ENCODE data around the gene CAB39.

CAB39 gene

DNA sequence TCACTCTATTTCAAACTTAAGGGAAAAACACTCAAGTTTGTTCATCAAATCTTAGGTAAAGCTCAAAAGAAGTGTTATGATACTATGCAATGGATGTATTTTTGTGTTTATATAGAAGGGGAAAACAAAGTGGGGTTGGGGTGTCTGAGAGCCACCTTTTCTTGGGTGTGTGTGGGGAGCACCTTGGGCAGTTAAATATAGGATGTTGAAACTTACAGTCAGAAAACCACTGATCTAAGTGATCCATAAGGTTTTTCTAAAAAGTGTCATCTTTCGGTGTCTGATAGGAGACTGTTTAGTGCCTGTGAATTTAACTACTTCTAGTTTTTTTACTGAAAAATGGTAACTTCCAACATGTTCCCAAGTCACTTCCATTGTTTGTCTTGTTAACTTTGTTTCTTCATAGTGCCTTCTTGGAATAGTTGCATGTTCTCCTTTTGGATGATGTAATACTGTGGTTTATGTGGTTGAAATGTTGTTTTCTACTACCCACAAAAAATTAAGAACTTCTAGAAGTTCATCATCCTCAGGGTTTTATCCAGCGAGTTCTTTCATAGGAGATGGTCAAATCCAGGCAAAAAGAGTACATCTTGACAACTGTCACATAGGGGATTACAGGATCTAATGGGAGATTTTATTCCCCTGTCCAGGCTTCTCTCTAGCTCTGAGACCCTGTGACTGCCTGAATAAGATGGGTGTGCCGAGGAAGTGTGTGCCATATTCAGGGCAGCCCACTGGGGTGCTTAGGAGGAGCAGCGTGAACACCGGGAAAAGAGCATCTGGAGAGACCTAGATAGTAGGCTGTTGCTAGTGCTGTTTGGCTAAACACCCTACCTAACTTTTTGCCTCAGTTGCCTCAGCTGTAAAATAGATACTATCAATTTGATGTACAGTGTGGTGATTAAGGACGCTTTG lies 46.2 kb downstream of the CAB39 start:
- no peak for DNase-seq

DNA sequence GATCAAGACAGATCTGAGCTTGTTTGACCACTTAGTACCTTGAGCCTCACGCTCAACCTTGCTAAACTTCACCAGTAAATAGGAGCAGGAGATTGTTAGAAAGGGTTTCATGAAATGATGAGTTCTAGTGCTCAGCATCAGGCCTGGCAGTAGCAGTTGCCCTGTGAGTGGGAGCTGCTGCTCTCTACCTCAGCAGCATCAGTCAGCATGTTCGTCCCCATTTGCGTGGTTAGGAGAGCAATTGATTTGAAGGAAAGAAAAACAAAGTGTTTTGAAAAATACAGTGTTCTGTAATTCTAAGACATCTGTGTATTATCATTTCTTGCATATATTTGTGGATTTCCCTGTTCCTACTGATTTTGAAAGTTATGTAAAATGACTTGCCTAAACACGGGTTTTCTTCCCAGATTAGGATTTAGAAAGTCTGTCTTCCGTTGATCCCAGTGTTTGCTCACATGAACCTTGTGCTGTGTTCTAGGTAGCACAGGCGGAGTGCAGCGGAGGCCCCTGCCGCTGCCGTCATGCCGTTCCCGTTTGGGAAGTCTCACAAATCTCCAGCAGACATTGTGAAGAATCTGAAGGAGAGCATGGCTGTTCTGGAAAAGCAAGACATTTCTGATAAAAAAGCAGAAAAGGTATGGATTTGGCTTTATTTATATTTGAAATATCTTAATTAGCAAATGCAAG lies 47.0 kb downstream of the CAB39 start:
- no peak for DNase-seq

DNA sequence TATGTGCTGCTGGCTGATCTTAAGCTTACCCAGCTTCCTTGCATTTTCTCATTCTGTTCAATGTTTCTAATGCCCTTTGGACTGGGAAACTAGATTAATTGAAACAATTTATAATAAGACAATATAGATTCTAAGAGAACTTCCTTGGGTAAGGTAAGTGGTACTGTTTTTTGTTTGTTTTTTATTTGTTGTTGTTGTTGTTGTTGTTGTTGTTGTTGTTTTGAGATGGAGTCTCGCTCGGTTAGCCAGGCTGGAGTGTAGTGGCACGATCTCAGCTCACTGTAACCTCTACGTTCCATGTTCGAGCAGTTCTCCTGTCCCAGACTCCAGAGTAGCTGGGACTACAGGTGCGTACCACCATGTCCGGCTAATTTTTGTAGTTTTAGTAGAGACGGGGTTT lies 49.1 kb downstream of the CAB39 start:
- no peak for DNase-seq

DNA sequence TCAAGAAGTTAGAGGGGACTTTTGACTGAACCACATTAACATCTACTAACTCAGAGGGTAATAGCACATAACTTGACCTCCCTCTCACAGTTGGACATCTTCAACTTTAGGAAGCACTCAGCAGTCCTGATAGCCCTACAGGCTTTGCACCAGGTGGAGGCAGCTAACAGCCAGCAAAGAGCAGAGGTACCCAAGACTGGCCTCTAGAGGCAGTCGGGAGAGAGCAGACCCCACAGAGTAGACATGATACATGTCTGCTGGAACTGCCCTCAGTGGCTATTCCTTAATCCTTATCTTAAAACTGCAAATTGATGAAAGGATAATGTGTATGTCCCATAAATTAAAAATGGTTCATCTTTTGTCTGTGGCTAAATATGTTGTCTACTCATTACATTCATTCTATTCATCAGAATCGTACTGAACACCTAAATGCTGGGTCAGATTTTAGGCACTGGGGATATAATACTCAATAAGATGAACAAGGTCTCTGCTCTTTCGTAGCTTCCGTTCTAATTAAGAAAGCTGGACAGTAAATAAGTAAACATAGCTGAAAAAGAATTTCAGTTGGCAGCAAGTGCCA lies 49.8 kb downstream of the CAB39 start:
- peak in 1 of 2 experiments; percentile 19 for DNase-seq

DNA sequence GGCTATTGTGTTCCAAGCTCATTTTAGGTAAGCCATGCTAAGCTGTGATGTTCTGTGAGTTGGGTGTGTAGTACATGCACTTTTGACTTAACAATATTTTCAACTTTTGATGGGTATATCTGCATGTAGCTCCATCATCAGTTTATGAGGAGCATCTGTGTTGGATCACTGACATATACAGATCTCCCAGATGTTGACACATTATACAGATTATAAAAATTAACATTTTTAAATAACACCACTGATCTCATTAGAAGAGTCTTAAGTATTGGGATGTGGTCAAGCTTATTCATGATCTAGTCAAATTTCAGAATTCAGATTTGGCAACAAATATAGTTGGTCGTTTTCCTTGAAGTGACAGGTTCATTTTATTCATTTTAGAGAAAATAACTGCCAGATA lies 51.7 kb downstream of the CAB39 start:
- DNase-seq: no peak

DNA sequence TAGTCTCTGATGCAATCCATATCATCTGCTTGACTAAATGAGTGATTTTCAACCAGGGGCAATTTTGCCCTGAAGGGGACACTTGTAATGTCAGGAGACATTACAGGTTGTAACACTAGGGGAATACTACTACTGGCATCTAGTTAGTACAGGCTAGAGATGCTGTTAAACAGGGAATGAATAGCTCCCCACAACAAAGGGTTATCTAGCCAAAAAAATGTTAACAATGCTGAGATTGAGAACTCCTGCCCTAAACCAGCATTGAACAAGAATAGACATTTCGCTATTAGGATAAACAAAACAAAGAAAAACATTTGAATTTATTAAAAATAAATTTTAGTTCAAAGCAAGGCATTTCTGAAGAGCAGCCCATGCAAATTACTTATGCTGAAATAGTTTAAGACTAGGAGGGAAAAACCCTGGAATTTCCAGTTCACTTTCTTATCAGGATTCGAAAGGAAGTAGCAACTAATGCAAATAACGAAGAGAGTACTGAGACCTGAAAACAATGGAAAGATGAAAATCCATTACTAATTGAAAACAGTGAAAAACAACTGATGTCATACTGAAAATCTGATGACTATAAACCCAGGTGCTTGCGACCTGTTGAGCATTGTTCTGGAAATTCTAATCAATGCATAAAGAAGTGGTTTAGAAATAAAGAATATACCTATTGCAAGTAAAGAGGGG lies 53.1 kb downstream of the CAB39 start:
- no peak for DNase-seq

DNA sequence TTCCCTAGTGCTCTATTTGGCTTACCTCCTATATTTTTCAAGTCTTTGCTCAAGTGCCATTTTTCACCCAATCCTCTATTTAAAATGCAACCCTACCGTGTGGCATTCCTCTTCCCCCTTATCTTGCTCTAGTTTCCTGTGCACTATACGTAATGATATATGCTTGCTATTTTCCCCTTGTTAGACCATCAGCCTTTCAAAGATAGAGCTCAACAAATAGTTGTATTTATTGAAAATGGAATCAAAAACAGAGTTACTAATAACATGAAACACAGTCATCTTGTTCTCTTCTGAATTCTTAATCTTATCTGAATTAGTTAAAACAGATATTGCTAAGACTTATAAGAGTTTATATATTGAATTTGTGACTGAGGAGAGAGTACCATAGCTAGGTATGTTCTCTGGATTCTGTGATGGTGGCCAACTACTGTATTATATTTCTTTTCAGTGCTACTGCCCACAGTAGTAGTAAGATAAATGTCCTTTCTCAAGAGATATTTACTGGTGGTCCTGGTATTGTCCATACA lies 55.3 kb downstream of the CAB39 start:
- DNase-seq: no peak

DNA sequence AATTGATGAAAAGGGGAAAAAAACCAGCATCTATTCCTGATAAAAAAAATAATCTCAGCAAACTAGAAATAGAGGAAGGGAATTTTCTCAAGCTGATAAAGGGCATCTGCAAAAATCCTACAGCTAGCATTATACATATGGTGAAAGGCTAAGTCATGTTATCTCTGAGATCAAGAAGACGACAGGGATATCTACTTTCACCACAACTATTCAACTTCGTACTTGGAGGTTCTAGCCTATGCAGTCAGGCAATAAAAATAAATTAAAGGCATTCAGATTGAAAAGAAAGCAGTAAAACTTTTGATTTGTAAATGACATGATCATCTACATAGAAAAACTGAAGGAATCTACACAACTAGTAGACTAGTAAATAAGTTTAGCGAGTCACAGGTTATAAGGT lies 58.2 kb downstream of the CAB39 start:
- no peak for DNase-seq

DNA sequence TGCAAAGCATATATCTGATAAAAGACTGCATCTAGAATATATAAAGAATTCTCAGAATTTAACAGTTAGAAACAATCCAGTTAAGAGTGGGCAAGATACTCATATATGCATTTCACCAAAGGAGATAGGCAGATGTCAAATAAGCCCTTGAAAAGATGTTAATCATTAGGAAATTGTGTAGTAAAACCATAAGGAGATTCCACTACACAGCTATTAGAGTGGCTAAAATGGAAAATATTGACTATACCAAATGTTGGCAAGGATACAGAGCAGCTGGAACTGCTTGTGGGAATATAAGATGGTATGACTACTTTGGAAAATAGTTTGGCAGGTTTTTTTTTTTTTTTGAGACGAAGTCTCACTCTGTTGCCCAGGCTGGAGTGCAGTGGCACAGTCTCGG lies 59.5 kb downstream of the CAB39 start:
- no peak for DNase-seq

DNA sequence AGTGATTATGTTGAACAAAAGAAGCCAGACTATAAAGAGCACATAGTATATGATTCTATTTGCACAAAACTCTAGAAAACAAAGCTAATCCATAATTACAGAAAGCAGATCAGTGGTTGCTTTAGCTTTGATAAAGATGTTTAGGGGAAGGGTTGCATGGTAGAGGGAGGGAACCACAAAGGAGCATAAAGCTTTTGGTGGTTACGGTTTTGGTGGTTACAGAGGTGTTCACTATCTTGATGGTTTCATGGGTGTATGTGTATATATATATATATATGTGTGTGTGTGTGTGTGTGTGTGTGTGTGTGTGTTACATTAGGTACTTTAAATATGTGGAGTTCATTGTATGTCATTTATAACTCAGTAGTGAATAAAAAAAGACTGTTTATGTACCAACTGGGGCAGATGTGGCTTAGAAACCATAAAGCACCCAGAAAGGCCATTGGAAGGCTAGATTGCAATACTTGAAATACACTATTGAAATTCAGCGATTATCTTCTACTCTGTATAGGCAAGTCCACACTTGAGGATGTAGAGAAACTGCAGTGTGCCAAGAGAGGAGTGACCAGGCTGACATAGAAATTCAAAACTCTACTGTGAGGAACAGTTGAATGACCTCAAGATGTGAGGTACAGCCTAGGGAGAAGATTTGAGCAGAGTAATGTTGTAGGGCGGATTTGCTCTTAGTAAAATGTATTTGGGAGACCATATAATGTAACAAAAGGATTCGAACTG lies 60.6 kb downstream of the CAB39 start:
- DNase-seq: no peak

DNA sequence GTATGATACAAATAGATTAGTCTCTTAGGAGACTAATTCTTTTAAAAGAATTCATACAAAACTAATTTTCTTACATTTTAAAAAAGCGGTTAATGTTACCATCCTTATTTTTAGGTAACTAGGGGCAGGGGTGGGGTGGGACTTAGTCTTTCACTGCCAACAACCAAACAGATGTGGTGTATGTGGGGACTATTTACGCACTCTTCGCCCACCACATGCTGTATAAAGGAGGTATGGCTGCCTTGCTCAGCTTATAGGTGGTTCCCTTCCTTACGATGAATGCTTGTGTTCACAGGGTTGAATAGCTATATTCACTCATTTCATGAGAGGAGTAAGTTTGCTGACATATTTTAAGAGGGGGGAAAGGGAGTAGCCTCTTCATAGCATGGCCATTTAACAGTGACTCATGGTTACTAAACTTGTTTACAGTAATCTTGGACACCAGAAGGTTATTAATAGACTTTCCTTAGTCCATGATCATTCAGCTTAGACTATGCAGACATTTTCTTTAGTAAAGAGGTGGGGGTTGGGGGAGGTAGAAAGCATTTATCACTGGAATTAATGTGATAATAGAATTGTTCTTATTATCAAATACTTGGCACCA lies 61.8 kb downstream of the CAB39 start:
- no peak for DNase-seq

DNA sequence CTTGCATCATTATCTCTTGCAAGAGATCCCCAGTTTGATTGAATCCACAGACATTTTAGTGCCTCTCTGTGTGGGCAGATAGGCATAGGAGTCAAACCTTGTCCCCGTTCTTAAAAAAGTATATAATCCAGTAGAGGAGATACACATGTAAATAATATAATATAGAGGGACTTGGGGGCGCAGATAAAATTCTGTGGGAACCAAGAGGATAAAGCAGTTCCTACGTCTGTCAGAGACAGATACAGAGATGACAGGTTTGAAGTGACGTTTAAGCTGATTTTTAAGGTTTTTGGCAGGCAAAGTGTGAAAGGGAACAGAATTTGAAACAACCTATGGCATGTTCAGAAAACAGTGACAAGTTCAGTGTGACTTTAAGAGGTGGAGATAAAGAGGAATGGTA lies 63.1 kb downstream of the CAB39 start:
- DNase-seq: no peak

DNA sequence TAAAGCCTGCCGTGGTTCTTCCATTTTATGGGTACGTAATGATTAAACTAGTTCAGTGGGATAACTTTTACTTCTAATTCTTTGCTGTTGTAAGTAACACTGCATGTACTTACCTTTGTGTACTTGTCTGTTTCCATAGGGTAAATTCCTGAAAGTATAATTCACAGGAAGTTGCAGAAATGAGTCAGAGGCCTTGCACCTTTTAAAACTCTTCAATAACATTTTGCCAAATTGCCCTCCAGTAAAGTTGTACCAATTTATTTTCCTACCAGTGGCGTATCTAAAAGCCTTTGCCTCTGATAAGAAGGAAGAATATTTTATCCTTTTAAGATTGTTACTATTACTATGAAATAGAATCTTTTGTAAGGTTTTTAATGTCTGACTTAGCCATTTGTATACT lies 65.1 kb downstream of the CAB39 start:
- DNase-seq: no peak

DNA sequence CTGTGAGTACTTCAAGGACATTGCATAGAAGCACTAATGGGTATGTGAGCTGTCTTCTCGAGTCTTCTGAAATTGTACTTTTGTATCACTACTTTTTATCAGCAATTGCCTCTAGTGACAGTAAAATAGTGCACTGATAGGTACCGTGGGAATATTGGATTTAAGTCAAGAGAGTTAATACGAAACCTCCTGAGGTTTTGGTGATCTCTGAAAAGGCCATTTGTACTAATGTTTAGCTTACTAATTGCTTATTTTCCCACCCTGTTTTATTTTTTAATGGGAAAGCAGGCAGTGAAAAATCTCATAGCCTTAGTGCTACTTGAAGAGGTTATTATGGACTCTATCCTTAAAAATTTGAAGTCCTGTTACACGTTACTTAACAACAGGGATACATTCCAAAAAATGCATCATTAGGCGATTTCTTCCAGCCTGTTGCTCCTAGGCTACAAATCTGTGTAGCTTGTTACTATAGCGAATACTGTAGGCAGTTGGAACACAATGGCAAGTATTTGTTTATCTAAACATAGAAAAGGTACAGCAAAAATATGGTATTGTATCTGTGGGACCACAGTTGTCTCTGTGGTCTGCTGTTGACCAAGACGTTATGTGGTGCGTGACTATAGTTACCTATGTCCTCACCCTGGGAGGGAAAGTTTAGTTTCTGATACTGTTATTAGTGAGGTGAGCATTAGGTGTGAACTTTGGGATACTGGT lies 65.9 kb downstream of the CAB39 start:
- no peak for DNase-seq

DNA sequence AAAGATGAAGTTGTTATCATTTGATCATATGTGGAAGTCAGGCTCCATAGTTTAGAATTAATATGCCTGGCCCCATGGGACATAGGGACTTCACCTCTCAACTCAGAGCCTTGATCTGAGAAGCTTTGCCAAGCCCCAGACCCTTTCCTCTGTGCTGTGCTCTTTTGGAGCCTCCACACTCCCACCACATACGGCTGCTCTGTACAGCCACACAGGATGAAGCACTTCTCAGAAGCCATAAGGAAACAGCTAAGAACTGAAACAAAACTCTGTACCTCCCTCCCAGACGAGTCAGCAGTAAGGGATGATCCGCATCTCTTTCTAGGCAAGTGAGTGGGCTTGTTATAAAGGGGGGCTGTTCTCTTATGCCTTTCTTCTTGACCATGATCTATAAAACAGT lies 66.5 kb downstream of the CAB39 start:
- peak in 1 of 2 experiments; percentile 38 for DNase-seq

DNA sequence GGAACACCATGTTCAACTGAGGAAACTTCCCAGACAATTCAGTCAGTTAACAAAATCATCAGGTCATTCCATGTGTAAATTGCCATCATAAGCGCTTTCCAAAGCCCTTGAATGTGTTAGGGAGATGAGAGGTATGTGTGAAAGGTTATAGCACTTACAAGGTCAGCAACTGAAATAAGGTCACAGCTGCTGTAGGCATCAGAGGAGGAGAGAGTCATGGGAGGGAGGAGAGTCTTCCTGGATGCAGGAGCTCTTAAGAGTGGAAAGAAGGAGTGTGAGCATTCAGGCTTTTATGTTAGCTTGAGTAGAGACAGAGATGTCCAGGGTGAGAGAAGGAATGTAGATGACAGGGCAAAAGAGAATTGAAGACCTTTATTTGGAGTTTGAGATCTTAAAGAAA lies 67.0 kb downstream of the CAB39 start:
- DNase-seq: no peak

DNA sequence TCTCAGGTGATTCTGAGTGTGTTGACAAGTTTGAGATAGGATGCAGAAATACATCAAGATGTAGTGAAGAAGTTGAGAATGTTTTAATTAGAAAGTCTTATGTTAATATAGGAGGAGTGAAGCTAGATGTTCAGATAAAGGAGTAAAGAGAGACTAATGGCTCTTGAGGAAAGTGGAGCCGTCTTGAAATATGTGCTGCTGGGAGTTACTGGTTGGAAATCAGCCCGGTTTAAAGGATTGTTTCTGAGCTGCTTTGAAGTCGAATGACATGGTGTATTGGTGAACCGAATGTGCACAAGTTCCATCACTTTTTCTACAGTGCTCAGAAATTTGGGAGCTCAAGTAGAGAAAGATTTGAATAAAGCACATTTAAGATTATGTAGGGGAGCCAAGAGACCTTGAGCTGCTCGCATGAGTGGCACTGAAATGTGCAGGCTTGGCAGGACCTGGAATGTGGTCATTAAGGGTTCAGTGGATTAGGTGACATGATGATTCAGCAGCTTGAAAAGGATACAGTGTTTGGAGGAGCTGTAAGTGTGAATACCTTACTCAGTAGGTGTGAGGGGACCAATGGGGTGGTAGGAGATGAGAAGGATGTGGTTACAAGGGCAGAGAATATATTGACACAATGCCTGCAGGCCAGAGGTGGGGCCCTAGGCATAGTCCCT lies 68.6 kb downstream of the CAB39 start:
- DNase-seq: peak in 1 of 2 experiments; percentile 19

DNA sequence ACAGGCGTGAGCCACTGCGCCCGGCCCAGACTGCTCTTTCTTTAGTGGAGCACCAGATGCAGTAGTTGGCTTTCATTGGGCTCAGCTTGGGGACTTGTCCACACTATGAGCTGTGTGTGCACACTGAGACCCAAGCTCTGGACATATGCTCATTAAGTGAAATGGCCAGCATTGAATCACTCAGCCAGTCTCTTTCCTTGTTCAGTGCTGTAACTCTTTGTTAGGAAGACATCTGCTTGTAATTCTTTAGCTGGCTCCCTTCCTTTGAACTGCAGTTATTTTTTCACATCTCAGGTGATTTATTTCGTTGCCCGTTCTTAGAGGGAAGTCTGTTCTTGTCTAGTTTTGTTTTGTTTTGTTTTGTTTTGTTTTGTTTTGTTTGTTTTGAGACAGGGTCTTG lies 70.5 kb downstream of the CAB39 start:
- DNase-seq: no peak

DNA sequence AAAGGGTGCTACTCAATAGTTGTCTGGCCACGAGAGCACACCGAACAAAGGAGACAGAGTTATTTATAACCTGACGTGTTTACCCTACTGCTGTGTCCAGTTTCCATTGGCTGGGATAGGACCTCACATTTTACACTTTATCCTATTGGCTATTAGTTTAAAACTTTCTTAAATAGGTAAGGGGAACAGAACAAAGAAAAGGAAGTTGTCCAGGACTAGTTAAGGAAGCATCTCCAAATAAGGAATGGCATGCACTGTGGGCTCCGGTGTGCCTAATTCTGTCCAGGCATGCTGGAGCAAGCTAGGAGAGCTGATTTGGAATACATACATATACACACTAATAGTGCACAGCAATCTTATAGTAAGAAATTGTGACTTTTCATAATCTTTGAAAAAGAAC lies 72.2 kb downstream of the CAB39 start:
- DNase-seq: no peak

DNA sequence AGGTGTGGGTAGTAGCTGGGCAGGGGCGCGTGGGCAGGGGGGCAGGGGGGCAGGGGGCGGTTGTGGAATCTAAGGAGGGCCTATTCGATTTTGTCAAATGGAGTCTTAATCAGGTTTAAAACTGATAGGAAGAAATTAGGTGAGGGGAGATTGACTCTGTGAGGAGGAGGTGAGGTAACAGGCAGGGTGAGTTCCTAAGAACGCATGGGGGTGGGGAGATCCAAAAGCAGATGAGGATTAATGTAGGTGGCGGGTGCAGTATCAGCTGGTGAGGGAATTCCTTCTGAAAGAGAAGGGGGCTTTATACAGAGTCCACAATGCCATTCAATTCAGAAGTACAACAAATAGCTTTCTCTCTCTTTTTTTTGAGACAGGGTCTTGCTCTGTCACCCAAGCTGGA lies 72.7 kb downstream of the CAB39 start:
- no peak for DNase-seq

DNA sequence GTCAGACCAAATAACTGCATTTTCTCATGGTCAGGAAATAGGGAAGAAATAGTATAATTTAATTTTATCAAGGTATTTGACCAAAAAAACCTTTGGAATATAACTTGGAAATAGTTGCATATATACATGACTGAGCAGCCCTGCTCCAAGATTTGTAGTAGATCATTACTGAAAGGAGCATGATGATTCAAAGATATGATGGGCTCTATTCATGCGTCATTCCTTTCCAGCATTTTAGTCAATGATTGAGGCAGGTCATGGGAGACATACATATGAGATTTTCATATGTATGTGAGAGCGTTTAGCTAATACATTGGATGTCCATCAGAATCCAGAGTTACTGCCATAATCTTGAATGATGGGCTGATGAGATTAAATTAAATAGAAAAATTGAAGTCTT lies 74.5 kb downstream of the CAB39 start:
- DNase-seq: no peak
